T follicular helper cell (primary cell): ENCODE results near the gene SLC35F1.

Experiments used
- DNase-seq: peaks from one replicate; pipeline ENCODE4 v3.0.0-alpha.2; 2020; ENCODE audit warnings: low read depth

SLC35F1 gene

GRCh38 chr6:118313762-118314161 lies 406.7 kb downstream of the SLC35F1 start:
- no peak for DNase-seq

GRCh38 chr6:118316796-118317384 lies 409.8 kb downstream of the SLC35F1 start:
- DNase-seq = no peak

- no peak for DNase-seq
Observed at GRCh38 chr6:118317581-118318563, 410.8 kb downstream of the SLC35F1 start.

GRCh38 chr6:118318648-118319047 lies 411.6 kb downstream of the SLC35F1 start:
- DNase-seq = no peak

- no peak for DNase-seq
Observed at GRCh38 chr6:118319416-118319815, 412.4 kb downstream of the SLC35F1 start.

GRCh38 chr6:118319894-118320649 lies 413.0 kb downstream of the SLC35F1 start:
- DNase-seq = no peak

- no peak for DNase-seq
Observed at GRCh38 chr6:118320652-118321051, 413.6 kb downstream of the SLC35F1 start.

GRCh38 chr6:118324116-118324515 lies 417.1 kb downstream of the SLC35F1 start:
- DNase-seq = no peak

- no peak for DNase-seq
Observed at GRCh38 chr6:118325220-118325860, 418.3 kb downstream of the SLC35F1 start.

GRCh38 chr6:118326712-118327111 lies 419.6 kb downstream of the SLC35F1 start:
- no peak for DNase-seq

GRCh38 chr6:118327237-118327636 lies 420.2 kb downstream of the SLC35F1 start:
- no peak for DNase-seq

GRCh38 chr6:118333772-118334171 lies 426.7 kb downstream of the SLC35F1 start:
- no peak for DNase-seq

GRCh38 chr6:118334634-118335033 lies 427.6 kb downstream of the SLC35F1 start:
- no peak for DNase-seq

GRCh38 chr6:118335325-118335816 lies 428.3 kb downstream of the SLC35F1 start:
- no peak for DNase-seq

GRCh38 chr6:118344014-118344670 lies 437.1 kb downstream of the SLC35F1 start:
- DNase-seq = no peak

GRCh38 chr6:118350881-118351430 lies 443.9 kb downstream of the SLC35F1 start:
- DNase-seq = no peak

- no peak for DNase-seq
Observed at GRCh38 chr6:118353564-118353963, 446.5 kb downstream of the SLC35F1 start.

GRCh38 chr6:118354641-118355040 lies 447.6 kb downstream of the SLC35F1 start:
- DNase-seq = no peak

GRCh38 chr6:118356054-118356453 lies 449.0 kb downstream of the SLC35F1 start:
- DNase-seq = no peak

- DNase-seq = no peak
Observed at GRCh38 chr6:118356686-118357085, 449.6 kb downstream of the SLC35F1 start.
